Measurements from ENCODE around the gene SMURF2.
A peak's percentile ranks its signal among the peaks of the same experiment; 100 is the strongest.

Gene SMURF2

DNA sequence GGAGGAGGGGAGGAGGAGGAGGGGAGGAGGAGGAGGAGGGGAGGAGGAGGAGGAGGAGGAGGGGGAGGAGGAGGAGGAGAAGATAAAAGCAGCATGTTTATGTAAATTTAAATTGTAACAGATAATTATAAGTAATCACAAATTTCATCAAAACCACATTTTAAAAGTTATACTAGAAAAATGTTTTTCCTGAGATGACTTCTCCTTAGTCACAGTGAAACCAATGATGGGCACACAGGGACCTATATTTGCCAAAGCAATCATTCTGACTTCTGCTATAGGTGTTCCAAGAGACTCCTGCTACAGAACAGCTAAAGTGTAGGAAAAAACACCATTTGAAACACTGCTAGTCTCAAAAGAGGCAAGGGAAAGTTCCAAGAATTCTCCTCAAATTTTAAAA is 88.9 kb downstream of the SMURF2 start:
- Mint-ChIP-seq H3K4me1 (ENCODE audit: low read depth) (peaks cover 8% of the 10 kb centered on the region), H3K27ac (peak overlapping the region; percentile 43), H3K36me3 (ENCODE audit: low read depth) (peaks cover 10% of the 10 kb centered on the region), H3K27me3 (ENCODE audit: low read depth) (no peaks in the 10 kb centered on the region), H3K9me3 (no peaks in the 10 kb centered on the region), H3K4me3 (no peak overlapping the region)

DNA sequence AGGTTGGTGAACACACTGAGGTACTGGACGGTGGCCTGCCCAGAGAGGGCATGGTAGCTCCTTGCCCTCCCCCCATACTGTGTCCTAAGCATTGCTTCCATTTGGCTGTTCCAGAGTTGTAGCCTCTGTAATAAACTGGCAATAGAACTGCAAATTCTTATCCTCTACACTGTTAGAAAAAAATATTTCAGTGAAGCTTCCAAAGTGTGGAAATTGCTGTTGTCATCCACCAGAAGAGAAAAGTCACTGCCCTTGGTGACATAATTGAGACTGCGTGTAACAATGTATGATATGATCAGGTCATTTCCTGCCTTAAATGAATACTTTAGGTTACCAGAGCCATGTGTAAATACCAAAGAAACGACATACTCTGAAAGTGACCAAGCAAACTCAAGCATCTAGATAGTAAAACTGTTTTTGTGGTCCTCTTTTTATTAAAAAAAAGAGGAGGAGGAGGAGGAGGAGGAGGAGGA is 89.4 kb downstream of the SMURF2 start:
- Mint-ChIP-seq H3K9me3 (no peaks in the 10 kb centered on the region), H3K27me3 (ENCODE audit: low read depth) (no peaks in the 10 kb centered on the region), H3K4me1 (ENCODE audit: low read depth) (peaks cover 8% of the 10 kb centered on the region), H3K27ac (peak overlapping the region; percentile 85), H3K36me3 (ENCODE audit: low read depth) (peaks cover 8% of the 10 kb centered on the region), H3K4me3 (peak overlapping the region; percentile 31)

DNA sequence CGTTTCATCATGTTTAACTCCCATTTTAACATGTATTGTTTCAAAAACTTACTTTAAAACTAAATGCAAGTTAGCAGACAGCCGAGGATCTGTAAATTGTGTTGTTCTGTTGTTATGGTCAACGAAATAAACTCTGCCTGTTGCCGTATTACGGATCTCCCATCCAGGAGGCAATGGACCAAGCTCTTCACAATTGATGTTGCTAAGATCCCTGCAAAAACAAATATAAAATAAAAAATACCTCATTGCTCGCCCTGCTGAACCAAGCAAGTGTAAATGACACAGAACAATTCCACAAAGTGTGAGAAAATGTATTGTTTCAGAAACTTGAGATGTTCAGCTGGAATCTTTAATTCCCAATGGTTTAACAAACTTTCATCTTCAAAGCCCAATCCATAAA is 90.4 kb downstream of the SMURF2 start:
- Mint-ChIP-seq H3K27ac (no peak overlapping the region), H3K36me3 (ENCODE audit: low read depth) (peaks cover 4% of the 10 kb centered on the region), H3K27me3 (ENCODE audit: low read depth) (no peaks in the 10 kb centered on the region), H3K4me3 (no peak overlapping the region), H3K9me3 (no peaks in the 10 kb centered on the region), H3K4me1 (ENCODE audit: low read depth) (peaks cover 8% of the 10 kb centered on the region)

DNA sequence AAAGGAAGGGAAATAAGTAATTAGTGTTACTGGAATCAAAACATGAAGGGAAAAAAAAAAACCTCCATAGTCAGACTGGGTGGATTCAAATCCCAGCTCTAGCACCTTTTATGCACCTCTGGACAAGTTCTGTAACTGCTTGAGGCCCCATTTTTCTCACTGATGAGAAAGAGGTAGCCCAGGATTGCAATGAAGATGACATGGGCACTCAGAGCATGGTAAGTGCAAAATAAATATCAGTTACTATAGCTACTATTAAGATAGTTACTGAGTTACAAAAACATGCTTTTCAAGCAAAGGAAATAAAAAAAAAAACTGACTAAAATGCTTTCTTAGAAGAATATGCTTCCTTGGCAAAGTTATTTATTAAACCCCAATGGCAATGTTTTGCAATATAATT is 96.5 kb downstream of the SMURF2 start:
- no peak overlapping the region for H3K4me3 Mint-ChIP-seq
- H3K4me1 Mint-ChIP-seq (ENCODE audit: low read depth), result no peaks in the 10 kb centered on the region
- H3K9me3 Mint-ChIP-seq, result no peaks in the 10 kb centered on the region
- no peak overlapping the region for H3K27ac Mint-ChIP-seq
- peaks cover 10% of the 10 kb centered on the region for H3K36me3 Mint-ChIP-seq (ENCODE audit: low read depth)
- H3K27me3 Mint-ChIP-seq (ENCODE audit: low read depth), result no peaks in the 10 kb centered on the region

DNA sequence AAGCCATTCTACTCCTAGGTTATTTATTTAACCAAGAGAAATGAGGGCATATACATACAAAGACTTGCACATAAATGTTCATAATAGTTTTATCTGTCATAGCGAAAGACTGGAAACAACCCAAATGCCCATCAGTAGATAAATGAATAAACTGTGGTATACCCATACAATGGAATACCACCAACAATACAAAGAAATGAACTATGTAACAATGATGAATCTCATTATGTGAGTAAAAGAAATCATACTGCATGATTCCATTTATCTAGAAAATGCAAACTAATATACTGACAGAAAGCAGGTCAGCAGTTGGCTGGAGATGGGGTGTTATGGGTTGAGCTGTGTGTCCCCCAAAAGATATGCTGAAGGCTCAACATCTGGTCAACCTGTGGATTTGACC is 98.0 kb downstream of the SMURF2 start:
- H3K4me3 Mint-ChIP-seq, result no peak overlapping the region

DNA sequence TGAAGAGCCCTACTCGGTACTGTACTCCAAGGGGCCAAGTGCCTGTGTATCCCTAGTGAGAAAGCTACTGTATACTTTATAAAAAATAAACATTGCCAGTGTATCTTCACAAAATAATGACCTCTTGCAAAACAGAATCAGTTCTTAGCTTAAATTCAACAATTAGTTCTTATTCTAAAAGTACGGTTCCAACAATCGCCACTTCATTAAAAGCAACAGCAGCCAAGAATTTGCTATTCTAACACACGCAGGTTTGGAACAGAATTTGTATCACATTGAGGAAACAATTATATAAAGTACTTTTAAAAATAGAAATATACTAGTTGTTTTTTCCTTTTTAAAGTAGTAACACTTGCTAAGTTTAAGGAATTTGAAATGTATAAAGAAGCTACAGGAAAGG is 106.8 kb downstream of the SMURF2 start:
- Mint-ChIP-seq H3K27me3 (ENCODE audit: low read depth) (no peaks in the 10 kb centered on the region), H3K9me3 (no peaks in the 10 kb centered on the region), H3K4me3 (no peak overlapping the region), H3K36me3 (ENCODE audit: low read depth) (peaks cover 6% of the 10 kb centered on the region), H3K27ac (no peak overlapping the region), H3K4me1 (ENCODE audit: low read depth) (no peaks in the 10 kb centered on the region)

More for the DNA sequence above, 98.0 kb downstream of the SMURF2 start:
- H3K4me1 Mint-ChIP-seq (ENCODE audit: low read depth), result no peaks in the 10 kb centered on the region
- H3K27me3 Mint-ChIP-seq (ENCODE audit: low read depth), result no peaks in the 10 kb centered on the region
- H3K27ac Mint-ChIP-seq, result no peak overlapping the region
- no peaks in the 10 kb centered on the region for H3K9me3 Mint-ChIP-seq
- peaks cover 10% of the 10 kb centered on the region for H3K36me3 Mint-ChIP-seq (ENCODE audit: low read depth)

DNA sequence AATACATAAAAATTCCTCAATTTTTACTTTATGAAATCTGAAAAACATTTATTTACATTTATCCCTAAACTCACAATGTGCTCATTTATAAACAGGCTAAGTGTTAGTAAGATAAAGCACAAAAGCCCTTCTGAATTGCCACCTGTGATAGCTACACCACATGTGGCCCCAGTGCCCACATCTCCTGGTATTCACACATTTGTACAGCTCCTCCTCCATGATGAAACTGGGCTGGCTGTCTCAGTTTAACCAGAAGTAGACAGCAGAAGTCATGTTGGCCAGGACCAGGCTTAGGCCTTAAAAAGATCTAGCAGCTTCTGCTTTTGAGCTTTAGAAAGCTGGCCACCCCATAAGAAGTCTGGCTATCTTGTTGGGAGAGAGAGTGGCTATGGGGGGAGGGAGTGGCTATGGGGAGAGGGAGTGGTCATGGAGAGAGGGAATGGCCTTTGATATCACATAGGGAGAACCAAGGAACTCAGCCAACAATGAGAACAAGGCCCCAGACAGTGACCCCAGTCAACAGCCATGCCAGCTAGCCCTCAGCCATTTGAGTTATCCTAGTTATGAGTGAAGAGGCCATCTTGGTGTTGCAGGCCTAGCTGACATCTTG is 108.0 kb downstream of the SMURF2 start:
- Mint-ChIP-seq H3K4me3 (no peak overlapping the region), H3K27ac (no peak overlapping the region), H3K36me3 (ENCODE audit: low read depth) (peaks cover 8% of the 10 kb centered on the region), H3K4me1 (ENCODE audit: low read depth) (no peaks in the 10 kb centered on the region), H3K27me3 (ENCODE audit: low read depth) (no peaks in the 10 kb centered on the region), H3K9me3 (no peaks in the 10 kb centered on the region)

DNA sequence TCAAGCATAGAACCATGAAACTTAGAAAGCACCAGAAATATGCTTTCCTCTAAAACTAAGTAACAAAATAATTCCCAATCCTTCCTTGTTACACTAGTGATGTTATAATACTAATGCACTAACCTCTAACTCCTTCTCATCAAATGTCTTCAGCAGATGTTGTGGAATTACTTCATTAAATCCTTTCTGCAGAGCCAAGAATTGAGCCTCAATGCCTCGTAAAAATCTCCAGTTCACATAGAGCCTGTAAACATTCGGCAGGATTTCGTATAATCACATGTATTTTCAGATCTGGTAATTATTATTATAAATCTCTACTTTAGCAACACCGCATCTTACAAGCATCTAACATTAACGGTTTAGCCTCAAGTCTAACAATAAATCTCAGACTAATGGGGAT is 110.6 kb downstream of the SMURF2 start:
- Mint-ChIP-seq H3K36me3 (ENCODE audit: low read depth) (peaks cover 12% of the 10 kb centered on the region), H3K27ac (no peak overlapping the region), H3K27me3 (ENCODE audit: low read depth) (no peaks in the 10 kb centered on the region), H3K4me1 (ENCODE audit: low read depth) (no peaks in the 10 kb centered on the region), H3K4me3 (no peak overlapping the region), H3K9me3 (no peaks in the 10 kb centered on the region)

DNA sequence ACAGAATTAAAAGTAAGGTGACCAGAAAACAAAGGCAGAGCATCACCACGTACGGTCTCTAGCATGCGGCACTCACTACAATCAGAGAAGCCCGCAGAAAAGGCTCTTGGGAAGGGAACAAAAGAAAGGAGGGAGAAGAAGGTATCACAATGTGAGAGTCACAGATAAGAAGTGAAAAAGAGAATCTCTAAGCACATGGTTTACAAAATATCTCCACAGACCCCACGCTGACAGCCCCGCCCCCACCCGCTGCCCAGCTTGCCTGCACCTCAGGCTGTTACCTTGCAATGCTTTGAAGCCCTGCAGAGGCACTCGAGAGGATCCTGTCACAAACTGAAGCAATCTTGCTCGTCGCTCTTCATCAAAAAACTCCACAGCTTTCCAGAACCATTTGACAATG is 114.8 kb downstream of the SMURF2 start:
- H3K36me3 Mint-ChIP-seq (ENCODE audit: low read depth), result peaks cover 16% of the 10 kb centered on the region
- no peaks in the 10 kb centered on the region for H3K4me1 Mint-ChIP-seq (ENCODE audit: low read depth)
- no peak overlapping the region for H3K27ac Mint-ChIP-seq
- no peaks in the 10 kb centered on the region for H3K27me3 Mint-ChIP-seq (ENCODE audit: low read depth)
- no peak overlapping the region for H3K4me3 Mint-ChIP-seq
- no peaks in the 10 kb centered on the region for H3K9me3 Mint-ChIP-seq

DNA sequence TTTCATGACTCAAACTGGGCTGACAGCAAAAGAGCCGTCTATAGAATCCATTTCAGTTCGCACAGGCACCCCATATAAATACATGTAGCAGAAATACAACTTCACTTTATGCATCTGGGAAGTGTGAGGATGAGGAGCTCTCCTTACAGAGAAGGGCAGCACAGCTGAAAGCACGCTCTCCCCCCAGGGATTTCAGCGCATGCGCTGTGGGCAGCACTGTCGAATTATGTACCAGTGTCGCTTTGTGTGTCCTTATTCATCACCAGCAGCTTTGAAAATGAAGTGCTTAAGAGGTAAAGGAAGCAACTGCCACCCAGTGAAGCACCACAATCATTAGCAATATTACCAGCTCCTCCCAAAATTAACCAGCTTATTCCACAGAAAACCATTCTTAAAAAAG is 115.4 kb downstream of the SMURF2 start:
- Mint-ChIP-seq H3K36me3 (ENCODE audit: low read depth) (peaks cover 16% of the 10 kb centered on the region), H3K27ac (no peak overlapping the region), H3K9me3 (no peaks in the 10 kb centered on the region), H3K27me3 (ENCODE audit: low read depth) (no peaks in the 10 kb centered on the region), H3K4me1 (ENCODE audit: low read depth) (no peaks in the 10 kb centered on the region), H3K4me3 (no peak overlapping the region)

DNA sequence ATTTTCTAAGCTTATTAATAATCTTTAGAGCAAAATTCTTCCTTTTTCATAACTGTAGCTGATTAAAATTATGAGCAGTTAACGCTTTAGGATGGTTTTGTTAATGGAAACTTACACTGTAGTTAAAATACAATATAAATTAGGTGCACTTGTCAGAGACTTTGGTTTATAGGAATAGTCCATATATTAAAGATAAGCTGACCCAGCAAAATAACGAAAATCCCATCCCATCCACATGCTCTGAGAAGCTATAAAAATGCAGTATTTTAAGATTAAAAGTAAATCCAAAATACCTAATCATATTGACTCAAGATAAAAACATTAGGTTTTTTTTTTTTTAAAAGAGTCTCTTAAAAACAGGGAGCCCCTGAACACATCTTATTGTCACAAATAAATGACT is 117.4 kb downstream of the SMURF2 start:
- H3K36me3 Mint-ChIP-seq (ENCODE audit: low read depth), result peaks cover 13% of the 10 kb centered on the region
- no peak overlapping the region for H3K27ac Mint-ChIP-seq
- no peak overlapping the region for H3K4me3 Mint-ChIP-seq
- H3K27me3 Mint-ChIP-seq (ENCODE audit: low read depth), result no peaks in the 10 kb centered on the region
- H3K4me1 Mint-ChIP-seq (ENCODE audit: low read depth), result no peaks in the 10 kb centered on the region
- no peaks in the 10 kb centered on the region for H3K9me3 Mint-ChIP-seq

DNA sequence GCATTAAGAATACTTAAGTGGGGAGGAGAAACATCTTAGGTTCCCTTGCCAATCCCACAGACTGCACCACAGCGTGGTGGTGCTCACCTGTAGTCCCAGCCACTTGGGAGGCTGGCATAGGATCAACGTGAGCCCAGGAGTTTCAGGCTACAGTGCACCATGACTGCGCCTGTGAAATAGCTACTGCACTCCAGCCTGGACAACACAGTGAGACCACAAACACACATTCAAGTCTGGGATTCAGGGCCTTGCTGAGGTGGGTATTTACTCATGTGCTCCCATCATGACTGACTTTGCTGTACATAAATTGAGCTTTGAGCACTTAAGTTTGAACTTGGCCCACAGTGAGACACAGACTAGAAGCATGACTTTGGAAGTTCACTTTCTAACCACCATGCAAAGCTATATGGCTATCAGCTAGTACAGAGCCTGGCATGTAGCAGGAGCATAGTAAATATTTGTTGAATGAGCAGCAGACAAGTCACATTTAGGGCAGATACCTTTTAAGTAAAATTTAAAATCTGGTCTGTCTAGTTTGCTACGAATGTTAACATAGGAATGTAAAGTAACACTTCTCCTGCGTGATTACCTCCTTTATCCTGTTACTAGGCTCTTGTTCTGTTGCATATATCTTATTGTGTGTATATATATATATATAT is 121.9 kb downstream of the SMURF2 start:
- H3K36me3 Mint-ChIP-seq (ENCODE audit: low read depth), result peaks cover 29% of the 10 kb centered on the region
- no peaks in the 10 kb centered on the region for H3K27me3 Mint-ChIP-seq (ENCODE audit: low read depth)
- no peaks in the 10 kb centered on the region for H3K4me1 Mint-ChIP-seq (ENCODE audit: low read depth)
- H3K9me3 Mint-ChIP-seq, result no peaks in the 10 kb centered on the region
- H3K4me3 Mint-ChIP-seq, result no peak overlapping the region
- H3K27ac Mint-ChIP-seq, result no peak overlapping the region

DNA sequence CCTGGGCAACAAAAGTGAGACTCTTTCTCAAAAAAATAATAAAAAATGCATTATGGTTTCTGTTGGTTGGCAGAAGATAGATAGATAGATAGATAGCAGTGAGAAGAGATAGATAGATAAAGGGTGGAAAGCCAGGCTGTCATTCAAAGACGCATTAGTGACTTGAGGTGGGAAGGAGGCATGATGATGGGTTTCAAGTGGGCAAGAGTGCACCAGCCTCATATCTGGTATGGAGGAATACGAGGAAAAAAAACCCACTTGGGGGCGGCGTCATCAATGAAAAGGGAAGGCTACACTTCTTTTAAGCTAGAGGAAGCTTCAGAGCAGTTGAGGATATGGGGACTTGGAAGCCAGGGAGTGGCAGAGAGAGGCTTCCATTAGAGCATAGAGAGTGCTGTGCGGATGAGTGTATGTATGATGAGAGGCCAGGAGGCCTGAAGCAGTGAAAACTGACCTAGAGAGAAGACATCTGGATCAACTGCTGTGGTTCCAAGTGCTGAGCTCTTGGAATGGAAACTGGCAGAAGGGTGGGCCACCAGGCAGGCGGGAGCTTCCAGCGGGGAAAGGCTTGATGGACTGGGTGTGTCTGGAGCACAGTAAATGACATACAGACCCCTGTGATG is 123.5 kb downstream of the SMURF2 start:
- Mint-ChIP-seq H3K36me3 (ENCODE audit: low read depth) (peaks cover 29% of the 10 kb centered on the region), H3K9me3 (no peaks in the 10 kb centered on the region), H3K4me1 (ENCODE audit: low read depth) (no peaks in the 10 kb centered on the region), H3K27ac (no peak overlapping the region), H3K27me3 (ENCODE audit: low read depth) (no peaks in the 10 kb centered on the region), H3K4me3 (no peak overlapping the region)

DNA sequence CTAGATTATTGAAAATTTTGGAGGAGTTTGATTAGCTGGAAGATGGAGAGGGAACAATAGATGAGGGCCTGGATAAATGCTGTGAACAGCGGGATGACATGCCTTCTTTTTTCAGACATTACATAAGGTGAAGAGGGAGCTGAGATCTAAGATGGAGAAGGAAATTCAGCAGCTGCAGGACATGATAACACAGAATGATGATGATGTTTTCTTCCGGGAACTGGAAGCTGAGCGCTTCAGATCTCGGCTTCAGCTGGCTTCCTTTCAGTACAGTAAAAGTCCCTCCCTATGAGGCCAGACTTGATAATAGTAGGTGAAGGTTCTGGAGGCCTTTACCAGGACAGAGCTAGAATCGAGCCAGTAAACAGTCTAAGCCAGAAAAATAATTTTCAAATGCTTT is 124.6 kb downstream of the SMURF2 start:
- Mint-ChIP-seq H3K36me3 (ENCODE audit: low read depth) (peaks cover 30% of the 10 kb centered on the region), H3K9me3 (no peaks in the 10 kb centered on the region), H3K4me3 (no peak overlapping the region), H3K4me1 (ENCODE audit: low read depth) (peaks cover 2% of the 10 kb centered on the region), H3K27ac (no peak overlapping the region), H3K27me3 (ENCODE audit: low read depth) (no peaks in the 10 kb centered on the region)

DNA sequence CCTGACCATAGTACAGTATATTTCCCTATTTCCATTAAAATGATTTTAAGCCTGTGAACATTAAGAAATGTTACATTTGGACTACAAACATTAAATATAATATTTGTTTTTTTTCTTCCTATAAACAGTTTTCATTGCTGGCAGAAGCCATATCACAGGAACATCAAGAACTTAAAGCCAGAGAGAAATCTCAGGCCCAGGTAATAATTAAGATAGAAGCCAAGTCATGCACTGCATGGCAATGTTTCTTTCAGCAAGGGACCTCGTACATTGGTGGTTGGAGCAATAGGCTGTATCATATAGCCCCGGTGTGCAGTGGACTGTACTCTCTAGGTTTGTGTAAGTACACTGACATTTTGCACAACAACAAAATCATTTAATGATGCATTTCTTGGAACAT is 125.2 kb downstream of the SMURF2 start:
- no peaks in the 10 kb centered on the region for H3K9me3 Mint-ChIP-seq
- no peaks in the 10 kb centered on the region for H3K27me3 Mint-ChIP-seq (ENCODE audit: low read depth)
- peaks cover 34% of the 10 kb centered on the region for H3K36me3 Mint-ChIP-seq (ENCODE audit: low read depth)
- no peak overlapping the region for H3K4me3 Mint-ChIP-seq
- H3K4me1 Mint-ChIP-seq (ENCODE audit: low read depth), result peaks cover 2% of the 10 kb centered on the region
- no peak overlapping the region for H3K27ac Mint-ChIP-seq

Measured in T-helper 1 cell treated with Interleukin-12 subunit alpha and Interleukin-12 subunit beta and Interleukin-4 antibody, amounts not matched to agents 30 μg/mL and 1 μg/mL, for 36 hours (primary cell).